Stomach smooth muscle (tissue), 2 donors: ENCODE measurements around the gene IL5RA.
A peak's percentile ranks its signal among the peaks of the same experiment; 100 is the strongest.

ENCODE experiments used
- H3K27ac ChIP-seq: one replicate; pipeline ENCODE4 v1.7.0; 2013; ENCODE audit warnings: mild to moderate bottlenecking, low read length, inconsistent platforms
- H3K27me3 ChIP-seq, 2 donors: one replicate each; pipeline ENCODE4 v1.7.0; 2013; ENCODE audit warnings: low read length in 2 of 2; ENCODE audit not compliant: insufficient read depth in 2 of 2, control insufficient read depth in 1 of 2
- H3K36me3 ChIP-seq, 2 donors: one replicate each; pipeline ENCODE4 v1.7.0; 2013; ENCODE audit warnings: low read length in 2 of 2; ENCODE audit not compliant: control insufficient read depth in 2 of 2, insufficient read depth in 2 of 2
- H3K4me1 ChIP-seq: one replicate; pipeline ENCODE4 v1.7.0; 2013; ENCODE audit warnings: low read length; ENCODE audit not compliant: control insufficient read depth, insufficient read depth
- H3K4me3 ChIP-seq, 2 donors: one replicate each; pipeline ENCODE4 v1.7.0; 2013; ENCODE audit warnings: low read length in 2 of 2
- H3K9ac ChIP-seq, 2 donors: one replicate each; pipeline ENCODE4 v1.7.0; 2013; ENCODE audit warnings: low read length in 2 of 2, mild to moderate bottlenecking in 1 of 2
- H3K9me3 ChIP-seq, 2 donors: one replicate each; pipeline ENCODE4 v1.7.0; 2013; ENCODE audit warnings: low read length in 2 of 2; ENCODE audit not compliant: control insufficient read depth in 2 of 2
- donor health status: healthy.
- donor health status: Pancreatic carcinoma.

IL5RA gene

GRCh38 chr3:3127432-3128010 lies 17.3 kb upstream of the IL5RA start:
- Histone ChIP-seq H3K9me3 (no peaks in the 10 kb centered on the region), H3K27ac (peak overlapping the region; percentile 80), H3K9ac (peak overlapping the region; percentile 78 to 92), H3K4me3 (peak overlapping the region; percentile 63 to 91), H3K27me3 (no peaks in the 10 kb centered on the region), H3K36me3 (peaks cover 0 to 4% of the 10 kb centered on the region in 2 donors), H3K4me1 (peaks cover 17% of the 10 kb centered on the region)

GRCh38 chr3:3126477-3127431 lies 16.6 kb upstream of the IL5RA start, which contains the start of gene TRNT1:
Gene TRNT1 (plus strand): TSS chr3:3126940. CDS start chr3:3129041, 2,101 bp downstream.
- no peaks in the 10 kb centered on the region for H3K9me3 ChIP-seq
- H3K27ac ChIP-seq = peak within 1 kb of the TSS; percentile 80
- no peaks in the 10 kb centered on the region for H3K27me3 ChIP-seq
- H3K9ac ChIP-seq = peak within 1 kb of the TSS; percentile 78 to 92
- H3K4me3 ChIP-seq = peak within 1 kb of the TSS; percentile 64 to 91
- peaks cover 0 to 4% of the 10 kb centered on the region in 2 donors for H3K36me3 ChIP-seq
- H3K4me1 ChIP-seq = peaks cover 17% of the 10 kb centered on the region

GRCh38 chr3:3125977-3126376 lies 15.8 kb upstream of the IL5RA start:
- Histone ChIP-seq H3K9me3 (no peaks in the 10 kb centered on the region), H3K4me3 (peak overlapping the region; percentile 64 to 91), H3K27me3 (no peaks in the 10 kb centered on the region), H3K9ac (peak overlapping the region; percentile 78 to 92), H3K36me3 (peaks cover 0 to 4% of the 10 kb centered on the region in 2 donors), H3K27ac (peak overlapping the region; percentile 80), H3K4me1 (peaks cover 17% of the 10 kb centered on the region)

DNA sequence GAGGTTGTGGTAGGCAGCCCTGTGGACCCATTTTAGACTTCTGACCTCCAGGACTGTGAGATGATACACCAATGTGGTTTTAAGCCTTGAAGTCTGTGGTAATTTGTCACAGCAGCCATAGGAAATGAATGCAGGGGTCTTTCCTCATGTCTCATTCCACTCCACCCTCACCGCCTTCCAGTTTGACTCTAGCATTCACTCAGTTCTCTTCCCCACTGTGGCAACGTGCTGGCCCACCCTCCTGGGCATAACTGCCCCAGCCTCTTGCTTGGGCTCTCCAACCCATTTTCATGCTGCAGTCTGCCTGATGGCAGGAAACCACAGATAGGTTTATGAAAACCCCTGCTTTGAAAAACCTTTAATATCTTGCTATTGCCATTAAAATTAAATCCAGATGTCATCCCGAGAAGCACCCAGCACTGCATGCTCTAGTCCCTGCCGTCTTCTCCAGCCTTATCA lies 9.2 kb upstream of the IL5RA start:
- H3K4me3 ChIP-seq = no peak overlapping the region
- no peaks in the 10 kb centered on the region for H3K4me1 ChIP-seq
- no peaks in the 10 kb centered on the region for H3K9me3 ChIP-seq
- no peak overlapping the region for H3K9ac ChIP-seq
- H3K27ac ChIP-seq = no peak overlapping the region
- H3K36me3 ChIP-seq = no peaks in the 10 kb centered on the region
- no peaks in the 10 kb centered on the region for H3K27me3 ChIP-seq

DNA sequence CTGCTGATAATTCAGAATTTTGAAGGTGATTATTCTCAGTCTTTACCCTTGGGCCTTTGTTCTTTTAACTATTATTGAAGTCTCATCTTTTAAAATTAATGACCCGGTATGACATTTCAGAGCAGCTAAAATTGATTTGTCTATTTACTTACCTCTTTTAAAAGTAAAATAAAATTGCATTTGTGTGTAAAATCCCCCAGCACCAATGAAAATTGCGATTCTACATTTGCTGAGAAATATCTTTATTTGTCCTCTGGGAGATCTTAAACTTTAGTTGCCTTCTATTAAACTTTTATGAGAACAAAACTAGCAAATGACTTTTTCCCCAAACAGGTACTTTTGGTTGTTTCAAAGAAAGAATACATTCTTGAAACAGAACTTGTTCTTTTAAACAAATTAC lies 7.5 kb upstream of the IL5RA start:
- Histone ChIP-seq H3K27me3 (peaks cover 0 to 2% of the 10 kb centered on the region in 2 donors), H3K27ac (no peak overlapping the region), H3K4me1 (no peaks in the 10 kb centered on the region), H3K9ac (no peak overlapping the region), H3K9me3 (no peaks in the 10 kb centered on the region), H3K36me3 (no peaks in the 10 kb centered on the region), H3K4me3 (no peak overlapping the region)

- no peaks in the 10 kb centered on the region for H3K9me3 ChIP-seq
- H3K4me3 ChIP-seq = no peak overlapping the region
- no peak overlapping the region for H3K27ac ChIP-seq
- no peaks in the 10 kb centered on the region for H3K4me1 ChIP-seq
- no peak overlapping the region for H3K9ac ChIP-seq
- no peaks in the 10 kb centered on the region for H3K36me3 ChIP-seq
- peaks cover 0 to 2% of the 10 kb centered on the region in 2 donors for H3K27me3 ChIP-seq
Observed at GRCh38 chr3:3113042-3113709, 3.0 kb upstream of the IL5RA start.

GRCh38 chr3:3110749-3111361 lies 681 bp upstream of the IL5RA start:
- Histone ChIP-seq H3K36me3 (no peaks in the 10 kb centered on the region), H3K9me3 (no peaks in the 10 kb centered on the region), H3K4me1 (no peaks in the 10 kb centered on the region), H3K9ac (no peak overlapping the region), H3K27ac (no peak overlapping the region), H3K4me3 (no peak overlapping the region), H3K27me3 (peaks cover 0 to 2% of the 10 kb centered on the region in 2 donors)

- H3K27me3 ChIP-seq = peaks cover 0 to 2% of the 10 kb centered on the region in 2 donors
- H3K27ac ChIP-seq = no peak overlapping the region
- no peak overlapping the region for H3K4me3 ChIP-seq
- no peak overlapping the region for H3K9ac ChIP-seq
- H3K36me3 ChIP-seq = no peaks in the 10 kb centered on the region
- H3K9me3 ChIP-seq = no peaks in the 10 kb centered on the region
- H3K4me1 ChIP-seq = no peaks in the 10 kb centered on the region
Observed at GRCh38 chr3:3109407-3110298, 521 bp downstream of the IL5RA start.

DNA sequence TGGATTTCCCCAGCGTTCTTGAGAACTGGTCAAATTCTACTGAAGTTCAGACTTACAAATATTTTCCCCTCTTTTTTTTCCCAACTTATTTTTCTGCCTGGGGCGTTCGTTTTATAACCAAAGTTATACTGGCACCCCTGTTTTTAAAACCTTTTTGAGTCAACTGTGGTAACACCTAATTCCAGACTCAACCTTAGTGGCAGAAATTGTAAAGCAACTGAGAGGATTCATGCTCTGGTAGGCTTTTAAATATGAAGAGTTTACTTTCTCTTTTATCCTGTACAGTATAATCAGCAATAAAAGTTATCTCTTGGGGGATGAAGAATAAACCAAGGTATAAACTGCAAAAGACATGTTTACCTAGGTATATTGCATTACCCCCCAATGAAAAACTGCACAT lies 2.3 kb downstream of the IL5RA start:
- Histone ChIP-seq H3K9ac (no peak overlapping the region), H3K4me3 (no peak overlapping the region)

More for the DNA sequence above, 2.3 kb downstream of the IL5RA start:
- Histone ChIP-seq H3K27ac (no peak overlapping the region), H3K36me3 (no peaks in the 10 kb centered on the region), H3K27me3 (no peaks in the 10 kb centered on the region), H3K9me3 (no peaks in the 10 kb centered on the region), H3K4me1 (no peaks in the 10 kb centered on the region)
